ENCODE results near the gene VPS39. TPM values are rescaled to one million over a fixed set of nuclear protein-coding genes. Genes with fewer than 3 reads are reported as not detected.
A peak's percentile ranks its signal among the peaks of the same experiment; 100 is the strongest.

VPS39 gene
- total and polyA plus RNA-seq, 2 of the 13 experiments (the other 11 are each of a cell fraction or from before 2014, with no cell fraction given), result 22.9 to 32.0 TPM

GRCh38 chr15:42138968-42139386, 69.1 kb downstream of the VPS39 start (continued):
- no peak for TF ChIP-seq ZNF512 (CRISPR knock-in tag; IDR thresholded peaks at IDR 0.05)
- TF ChIP-seq, protein P1, sequence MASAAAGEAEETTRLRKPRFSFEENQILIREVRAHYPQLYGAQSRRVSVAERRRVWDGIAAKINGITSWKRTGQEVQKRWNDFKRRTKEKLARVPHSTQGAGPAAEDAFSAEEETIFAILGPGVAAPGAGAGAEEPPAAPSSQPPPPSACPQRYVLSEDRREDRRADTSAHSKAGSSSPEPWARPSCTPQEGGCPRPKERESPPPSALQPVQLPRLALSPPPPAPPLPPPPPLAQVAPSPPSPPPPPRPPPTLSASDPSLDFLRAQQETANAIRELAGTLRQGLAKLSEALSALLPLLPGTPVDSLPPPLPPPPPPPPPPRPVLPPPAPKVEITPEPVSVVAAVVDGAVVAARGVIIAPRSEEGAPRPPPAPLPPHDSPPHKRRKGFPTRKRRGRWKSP (CRISPR knock-in tag; IDR thresholded peaks at IDR 0.05), result 0 out of 2 replicates have a peak, but pooled peaks have one; percentile 39
- TF ChIP-seq, protein P2, sequence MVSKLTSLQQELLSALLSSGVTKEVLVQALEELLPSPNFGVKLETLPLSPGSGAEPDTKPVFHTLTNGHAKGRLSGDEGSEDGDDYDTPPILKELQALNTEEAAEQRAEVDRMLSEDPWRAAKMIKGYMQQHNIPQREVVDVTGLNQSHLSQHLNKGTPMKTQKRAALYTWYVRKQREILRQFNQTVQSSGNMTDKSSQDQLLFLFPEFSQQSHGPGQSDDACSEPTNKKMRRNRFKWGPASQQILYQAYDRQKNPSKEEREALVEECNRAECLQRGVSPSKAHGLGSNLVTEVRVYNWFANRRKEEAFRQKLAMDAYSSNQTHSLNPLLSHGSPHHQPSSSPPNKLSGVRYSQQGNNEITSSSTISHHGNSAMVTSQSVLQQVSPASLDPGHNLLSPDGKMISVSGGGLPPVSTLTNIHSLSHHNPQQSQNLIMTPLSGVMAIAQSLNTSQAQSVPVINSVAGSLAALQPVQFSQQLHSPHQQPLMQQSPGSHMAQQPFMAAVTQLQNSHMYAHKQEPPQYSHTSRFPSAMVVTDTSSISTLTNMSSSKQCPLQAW (CRISPR knock-in tag; IDR thresholded peaks at IDR 0.05), result peak; percentile 70; the same call in 1 of the 2 replicates
- TF ChIP-seq ZBTB21 (CRISPR knock-in tag; IDR thresholded peaks at IDR 0.05), result no peak; the same call in 1 of the 2 replicates
- TF ChIP-seq, protein P3, sequence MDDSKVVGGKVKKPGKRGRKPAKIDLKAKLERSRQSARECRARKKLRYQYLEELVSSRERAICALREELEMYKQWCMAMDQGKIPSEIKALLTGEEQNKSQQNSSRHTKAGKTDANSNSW (CRISPR knock-in tag; IDR thresholded peaks at IDR 0.05; ENCODE audit: borderline replicate concordance), result no peak
- peak; percentile 97 for TF ChIP-seq MIXL1 (CRISPR knock-in tag; IDR thresholded peaks at IDR 0.05)
- peak; percentile 91 for TF ChIP-seq NR2F6 (IDR thresholded peaks at IDR 0.05)
- TF ChIP-seq NR2F6 (CRISPR knock-in tag; IDR thresholded peaks at IDR 0.05), result peak; percentile 89
- peak; percentile 56; the same call in 1 of the 2 replicates for TF ChIP-seq ZNF773 (CRISPR knock-in tag; IDR thresholded peaks at IDR 0.05; ENCODE audit: borderline replicate concordance)
- TF ChIP-seq, protein P4, sequence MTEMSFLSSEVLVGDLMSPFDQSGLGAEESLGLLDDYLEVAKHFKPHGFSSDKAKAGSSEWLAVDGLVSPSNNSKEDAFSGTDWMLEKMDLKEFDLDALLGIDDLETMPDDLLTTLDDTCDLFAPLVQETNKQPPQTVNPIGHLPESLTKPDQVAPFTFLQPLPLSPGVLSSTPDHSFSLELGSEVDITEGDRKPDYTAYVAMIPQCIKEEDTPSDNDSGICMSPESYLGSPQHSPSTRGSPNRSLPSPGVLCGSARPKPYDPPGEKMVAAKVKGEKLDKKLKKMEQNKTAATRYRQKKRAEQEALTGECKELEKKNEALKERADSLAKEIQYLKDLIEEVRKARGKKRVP (CRISPR knock-in tag; IDR thresholded peaks at IDR 0.05), result no peak
- peak; percentile 60; the same call in 1 of the 2 replicates for TF ChIP-seq ZNF160 (CRISPR knock-in tag; IDR thresholded peaks at IDR 0.05)
- TF ChIP-seq, protein P5, sequence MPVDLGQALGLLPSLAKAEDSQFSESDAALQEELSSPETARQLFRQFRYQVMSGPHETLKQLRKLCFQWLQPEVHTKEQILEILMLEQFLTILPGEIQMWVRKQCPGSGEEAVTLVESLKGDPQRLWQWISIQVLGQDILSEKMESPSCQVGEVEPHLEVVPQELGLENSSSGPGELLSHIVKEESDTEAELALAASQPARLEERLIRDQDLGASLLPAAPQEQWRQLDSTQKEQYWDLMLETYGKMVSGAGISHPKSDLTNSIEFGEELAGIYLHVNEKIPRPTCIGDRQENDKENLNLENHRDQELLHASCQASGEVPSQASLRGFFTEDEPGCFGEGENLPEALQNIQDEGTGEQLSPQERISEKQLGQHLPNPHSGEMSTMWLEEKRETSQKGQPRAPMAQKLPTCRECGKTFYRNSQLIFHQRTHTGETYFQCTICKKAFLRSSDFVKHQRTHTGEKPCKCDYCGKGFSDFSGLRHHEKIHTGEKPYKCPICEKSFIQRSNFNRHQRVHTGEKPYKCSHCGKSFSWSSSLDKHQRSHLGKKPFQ (CRISPR knock-in tag; IDR thresholded peaks at IDR 0.05; ENCODE audit: insufficient replicate concordance), result no peak
- TF ChIP-seq ZNF547 (CRISPR knock-in tag; IDR thresholded peaks at IDR 0.05), result no peak; the same call in 1 of the 2 replicates
- no peak for TF ChIP-seq ZMAT5 (CRISPR knock-in tag; IDR thresholded peaks at IDR 0.05; ENCODE audit: borderline replicate concordance, low read depth)
- no peak for TF ChIP-seq ZNF235 (CRISPR knock-in tag; IDR thresholded peaks at IDR 0.05; ENCODE audit: borderline replicate concordance)
- no peak for TF ChIP-seq ZNF567 (CRISPR knock-in tag; IDR thresholded peaks at IDR 0.05; ENCODE audit: borderline replicate concordance)
- TF ChIP-seq ATF6 (CRISPR knock-in tag; conservative IDR thresholded peaks at IDR 0.05), result no peak
- no peak for TF ChIP-seq ZNF883 (CRISPR knock-in tag; IDR thresholded peaks at IDR 0.05; ENCODE audit: not compliant biosample characterization)
- TF ChIP-seq TAF1 (CRISPR knock-in tag; IDR thresholded peaks at IDR 0.05), result no peak
- TF ChIP-seq DRAP1 (CRISPR knock-in tag; IDR thresholded peaks at IDR 0.05), result no peak

Data from HepG2 (cell line).